Lower leg skin (tissue), 3 donors: ENCODE measurements around the gene CTIF.

Source experiments
- CTCF ChIP-seq, 3 donors: fragments of 450-650 bp; IDR thresholded peaks; one replicate each; pipeline ENCODE4 v1.5.1; 2016; ENCODE audit warnings: antibody characterized with exemption in 3 of 3, mild to moderate bottlenecking in 3 of 3, moderate library complexity in 2 of 3
- POLR2A ChIP-seq, 2 donors: fragments of 450-650 bp; IDR thresholded peaks; one replicate each; pipeline ENCODE4 v1.6.1; 2016 to 2017; ENCODE audit warnings: antibody characterized with exemption in 2 of 2, mild to moderate bottlenecking in 1 of 2, moderate library complexity in 1 of 2

GRCh38 chr18:48910972-48911545 lies 372.2 kb downstream of the CTIF start:
- TF ChIP-seq POLR2A (IDR thresholded peaks at IDR 0.05) (no peak), CTCF (IDR thresholded peaks at IDR 0.05) (no peak)
